A172 (cell line): Measurements from ENCODE around the gene DROSHA. TPM values are rescaled to one million over a fixed set of nuclear protein-coding genes. Genes with fewer than 3 reads are reported as not detected.

Source experiments
- DNase-seq: peaks from one replicate; pipeline ENCODE4 v3.0.0-alpha.2; 2015; ENCODE audit warnings: low spot score
- total RNA-seq: library from RNA; depleted of rRNA; stranded (reverse); fragments of >200 nt; shearing (Covaris generic); gene quantifications from 2 replicates; pipeline ENCODE4 v1.2.3, GENCODE V29; 2014; rRNA removed

Gene DROSHA
- total RNA-seq, 1 experiment from 2014 or later = 47.8 TPM

DNA sequence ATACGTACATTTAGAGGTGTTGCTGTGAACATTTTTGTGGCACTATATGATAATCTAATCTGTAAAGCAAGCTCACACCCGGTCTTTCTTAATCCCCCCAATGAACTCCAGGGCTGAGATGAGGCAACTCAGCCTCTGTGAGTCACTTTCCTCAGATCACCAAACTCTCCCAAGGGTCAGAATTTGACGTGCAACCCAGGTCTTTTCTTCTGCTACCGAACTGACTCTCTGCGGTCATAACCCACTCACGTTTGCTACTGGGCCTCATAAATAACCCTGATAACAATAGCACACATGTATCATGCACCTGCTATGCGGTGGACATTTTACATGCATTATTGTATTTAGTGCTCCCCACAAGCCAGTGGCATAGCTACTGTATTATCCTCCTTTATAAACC is 153.1 kb downstream of the DROSHA start:
- no peak for DNase-seq

DNA sequence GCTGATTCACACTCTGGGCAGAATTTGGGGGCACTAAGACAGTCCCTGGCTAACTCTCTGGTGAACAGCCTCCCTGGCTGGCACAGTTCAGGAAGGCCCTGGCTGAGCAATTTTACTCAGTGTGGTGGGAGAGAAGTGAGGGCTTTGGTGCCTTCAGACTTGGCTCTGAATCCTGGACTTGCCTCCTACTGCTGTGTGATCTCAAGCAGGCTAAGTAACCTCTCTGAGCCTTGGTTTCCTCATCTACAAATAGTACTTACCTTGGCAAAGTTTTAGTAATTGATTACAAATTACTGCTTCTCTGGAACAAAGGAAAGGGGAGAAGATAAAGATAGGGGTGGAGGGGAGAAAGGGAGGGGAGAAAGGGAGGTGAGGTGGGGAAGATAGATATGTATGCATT is 153.8 kb downstream of the DROSHA start:
- DNase-seq = no peak

DNA sequence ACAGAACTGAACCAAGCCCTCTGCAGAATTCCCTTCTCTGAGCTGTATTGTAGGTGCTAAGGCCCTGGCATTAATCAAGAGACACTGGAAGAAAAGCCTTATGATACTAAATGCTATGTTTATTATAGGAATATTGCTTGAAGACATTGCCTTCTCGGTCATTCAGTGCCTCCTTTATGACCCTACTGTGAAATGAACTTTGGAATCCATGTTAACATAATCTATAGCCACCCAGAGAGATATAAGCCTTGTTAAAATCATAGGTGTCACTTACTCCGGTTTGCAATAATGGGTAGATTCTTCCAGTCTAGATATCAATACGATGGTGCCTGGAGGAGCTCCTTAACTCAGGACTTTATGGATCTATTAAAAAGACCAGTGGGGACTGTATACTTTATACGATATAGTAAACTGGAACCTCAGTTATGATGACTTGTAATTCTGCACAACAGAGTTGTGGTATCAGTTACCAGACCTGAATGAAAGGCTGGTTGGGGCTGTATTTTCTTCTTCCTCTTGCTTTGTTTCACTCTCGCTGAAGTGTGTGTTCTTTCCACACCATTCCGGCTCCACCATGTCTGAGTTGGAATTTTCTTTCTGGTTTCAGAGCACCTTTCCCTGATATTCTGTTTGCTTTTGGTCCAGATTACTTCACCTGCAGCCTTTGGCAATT is 154.5 kb downstream of the DROSHA start:
- no peak for DNase-seq

DNA sequence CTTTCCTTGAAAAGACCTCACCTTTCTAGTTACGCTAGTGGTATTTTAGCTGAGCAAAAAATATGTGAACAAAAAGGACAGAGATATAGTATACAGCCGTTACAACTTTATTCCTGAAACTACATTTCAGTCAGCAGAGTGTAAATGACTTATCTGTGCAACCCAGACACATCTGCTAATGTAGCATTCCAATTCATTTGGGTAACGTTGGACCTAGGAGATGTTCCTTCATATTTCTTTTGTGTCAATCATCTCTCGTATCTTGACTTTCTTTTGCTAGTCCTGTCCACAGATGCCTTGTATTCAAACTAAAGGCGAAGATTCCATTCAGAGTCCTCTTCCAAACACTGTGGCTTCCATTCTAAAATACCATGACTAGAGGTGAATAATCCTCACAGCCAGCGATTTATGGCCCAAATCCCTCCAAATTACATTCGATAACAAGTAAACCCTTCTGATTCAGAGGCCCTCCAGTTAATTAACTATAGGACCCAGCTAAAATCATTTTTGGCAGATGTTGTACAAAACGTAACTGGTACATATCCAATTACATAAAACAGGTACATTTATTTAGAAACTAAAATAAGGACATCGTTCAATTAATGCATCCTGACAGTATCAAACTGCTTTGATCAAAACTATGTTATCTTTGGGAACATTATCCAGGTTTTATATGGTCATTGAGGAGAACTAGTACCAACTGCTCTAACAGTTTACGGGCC is 155.7 kb downstream of the DROSHA start:
- DNase-seq = no peak

DNA sequence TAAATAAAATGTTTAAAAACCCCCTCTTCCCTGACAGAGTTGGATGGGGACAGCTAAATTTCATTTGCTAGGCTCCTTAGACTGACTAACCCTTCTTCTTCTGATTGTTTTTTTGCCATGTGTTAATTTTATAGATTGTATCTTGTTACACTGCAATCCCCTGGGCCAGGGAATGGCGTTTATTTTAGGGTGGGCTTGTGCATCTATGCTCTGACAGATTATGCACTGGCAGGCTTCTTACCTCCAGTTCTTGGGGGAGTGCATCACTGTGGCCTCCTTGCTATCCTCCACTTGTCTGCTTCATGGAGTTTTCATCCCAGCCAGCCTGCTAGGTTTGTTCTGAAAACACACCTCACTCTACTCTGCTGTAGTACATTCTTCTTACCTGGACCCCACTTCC is 159.8 kb downstream of the DROSHA start:
- DNase-seq = no peak

DNA sequence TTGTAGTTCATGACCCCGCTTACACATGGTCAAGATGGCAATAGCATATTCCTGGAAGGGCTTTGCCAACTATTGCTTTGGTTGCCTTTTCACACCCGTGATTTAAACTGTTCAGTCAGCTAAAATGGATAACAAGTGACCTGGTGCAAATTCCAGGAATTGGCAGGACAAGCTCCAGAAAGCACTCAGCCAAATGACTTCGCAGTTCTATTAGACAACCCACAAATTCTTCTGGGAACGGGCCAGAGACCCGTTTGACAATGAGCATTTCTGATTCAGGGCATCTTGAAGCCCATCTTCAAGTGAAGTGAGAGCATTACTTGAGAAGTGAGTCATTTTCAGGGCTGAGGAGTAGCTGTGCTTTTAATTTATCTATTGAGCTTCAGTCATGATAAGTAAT is 165.0 kb downstream of the DROSHA start:
- no peak for DNase-seq

DNA sequence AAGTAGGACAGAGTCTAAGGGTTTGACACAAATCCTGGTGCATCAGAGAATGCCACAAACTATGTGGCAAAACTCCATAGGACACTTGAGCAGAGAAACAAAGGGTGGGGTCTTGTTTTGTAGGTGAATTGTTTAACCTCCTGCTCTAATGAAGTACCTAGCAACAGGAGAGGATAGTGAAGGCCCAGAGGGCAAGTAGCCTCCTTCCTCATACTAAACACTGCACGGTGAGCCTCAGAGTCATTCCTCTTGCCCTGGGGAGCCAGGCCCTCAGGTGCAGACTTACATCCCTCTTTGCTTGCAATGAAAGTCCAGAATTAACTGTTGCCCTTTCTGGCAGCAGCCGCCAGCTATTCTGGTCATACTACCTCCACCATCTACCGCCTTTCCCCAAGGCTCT is 166.1 kb downstream of the DROSHA start:
- DNase-seq = no peak

DNA sequence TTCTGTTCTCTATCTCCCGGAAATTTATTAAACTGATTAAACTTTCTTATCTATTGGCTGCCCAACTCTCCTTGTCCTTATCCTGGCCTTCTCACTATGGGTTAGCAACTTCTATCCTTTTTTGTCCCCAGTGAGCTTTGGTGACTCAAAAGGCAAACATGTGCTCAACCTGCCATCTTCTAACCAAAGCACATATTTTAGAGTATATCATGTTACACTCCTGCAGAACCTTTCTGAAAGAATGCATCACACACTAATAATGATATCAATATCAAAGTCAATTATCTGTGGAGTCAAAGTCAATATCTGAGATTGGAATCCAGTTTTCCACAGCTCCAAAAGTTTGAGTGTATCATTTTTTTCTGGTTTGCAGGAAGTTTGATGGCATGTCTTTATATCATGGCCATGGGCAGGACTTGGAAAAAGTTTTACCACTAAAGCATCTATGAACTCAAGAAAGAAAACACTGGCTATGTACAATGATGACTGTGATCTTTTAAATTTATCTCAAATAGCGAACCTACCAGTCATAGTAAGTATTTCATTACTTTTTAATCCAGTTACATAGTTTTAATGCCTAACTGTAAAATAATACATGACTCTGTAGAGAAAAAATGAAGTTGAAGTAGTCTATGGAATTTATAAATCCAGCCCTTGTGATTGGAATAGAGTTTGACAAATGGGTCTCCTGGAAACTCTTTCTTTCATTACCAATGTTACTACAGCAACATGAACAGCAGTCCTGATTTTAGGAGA is 166.8 kb downstream of the DROSHA start:
- no peak for DNase-seq

DNA sequence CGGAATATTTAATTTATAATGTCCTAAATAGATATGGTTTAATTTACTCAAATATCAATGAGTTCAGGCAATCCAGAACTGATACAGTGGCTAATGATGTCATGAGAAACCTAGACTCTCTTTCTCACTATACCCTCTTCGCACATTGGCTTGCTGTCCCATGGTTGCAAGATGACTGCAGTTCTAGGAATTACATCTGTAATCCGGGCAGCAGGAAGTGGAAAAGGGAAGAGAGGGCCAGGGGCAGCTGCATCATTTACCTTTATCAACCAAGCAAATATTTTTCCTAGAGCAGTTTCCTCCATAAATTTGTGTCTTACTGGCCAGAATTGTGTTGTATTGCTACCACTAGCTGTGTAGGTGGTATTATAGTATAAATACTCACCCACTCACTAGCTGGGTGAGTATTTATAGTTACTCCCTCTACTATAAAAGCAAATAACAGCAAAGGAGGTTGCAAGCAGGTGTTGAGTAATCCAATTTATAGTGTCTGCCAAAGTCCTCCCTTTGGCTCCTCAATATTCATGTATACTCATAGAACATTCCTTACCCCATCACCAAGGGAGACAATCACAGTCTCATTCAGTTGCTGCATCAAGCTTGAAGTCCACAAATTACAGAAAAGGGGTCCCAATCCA is 168.8 kb downstream of the DROSHA start:
- DNase-seq = no peak

DNA sequence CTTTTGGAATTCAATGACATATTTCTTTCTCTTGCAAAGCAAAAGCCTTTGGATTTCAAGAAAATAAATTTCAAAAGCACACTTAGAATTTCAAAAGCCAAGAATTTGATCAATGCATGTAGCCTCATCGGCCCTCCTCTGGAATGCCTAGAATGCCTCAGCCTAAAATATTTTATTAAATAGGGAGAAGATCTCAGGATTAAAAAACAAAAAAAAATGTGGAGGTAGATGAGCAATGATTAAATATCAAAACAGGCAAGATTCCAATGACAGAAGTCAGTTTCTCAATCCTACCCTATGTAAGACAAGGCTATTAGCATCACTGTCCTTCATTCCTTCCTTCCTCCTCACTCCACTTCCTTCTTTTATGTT is 169.4 kb downstream of the DROSHA start:
- DNase-seq = no peak

DNA sequence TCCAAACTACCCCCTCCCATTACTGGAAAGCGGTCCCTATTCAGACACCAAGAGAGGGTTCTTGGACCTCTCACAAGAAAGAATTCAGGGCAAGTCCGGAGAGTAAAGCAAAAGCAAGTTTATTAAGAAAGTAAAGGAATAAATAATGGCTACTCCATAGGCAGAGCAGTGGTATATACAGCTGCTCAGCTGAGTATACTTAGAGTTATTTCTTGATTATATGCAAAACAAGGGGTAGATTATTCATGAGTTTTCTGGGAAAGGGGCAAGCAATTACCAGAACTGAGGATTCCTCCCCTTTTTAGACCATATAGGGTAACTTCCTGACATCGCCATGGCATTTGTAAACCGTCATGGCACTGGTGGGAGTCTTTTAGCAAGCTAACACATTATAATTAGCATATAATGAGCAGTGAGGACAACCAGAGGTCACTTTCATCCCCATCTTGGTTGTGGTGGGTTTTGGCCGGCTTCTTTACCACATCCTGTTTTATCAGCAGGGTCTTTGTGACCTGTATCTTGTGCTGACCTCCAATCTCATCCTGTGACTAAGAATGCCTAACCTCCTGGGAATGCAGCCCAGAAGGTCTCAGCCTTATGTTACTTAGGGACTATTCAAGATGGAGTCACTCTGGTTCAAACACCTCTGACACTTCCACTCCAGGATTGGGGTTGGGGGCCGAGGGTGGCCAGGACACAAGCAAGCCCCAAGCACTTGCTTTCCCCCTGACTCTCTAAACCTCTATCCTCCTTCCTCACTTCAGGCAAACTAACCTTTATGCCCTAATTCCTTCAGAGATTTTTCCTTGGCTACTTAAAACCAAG is 170.0 kb downstream of the DROSHA start:
- peak; percentile 45 for DNase-seq

DNA sequence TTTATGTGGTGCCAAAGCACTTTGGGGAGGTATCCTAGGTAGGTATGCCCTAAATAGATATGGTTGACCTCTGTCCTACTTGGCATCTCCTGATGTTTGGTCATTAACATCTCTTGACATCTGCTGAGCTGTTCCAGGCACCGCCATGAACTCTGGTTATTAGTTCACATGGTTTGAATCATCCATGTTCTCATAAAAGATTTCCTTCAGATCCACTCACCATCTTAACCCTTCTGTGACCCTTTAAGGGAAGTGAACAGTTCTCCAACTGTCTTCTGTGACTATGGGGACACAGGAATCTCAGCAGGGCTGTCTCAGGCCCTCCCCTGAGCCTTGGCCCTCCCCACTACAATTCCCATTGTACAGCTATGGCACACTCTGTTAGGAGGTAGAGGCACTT is 170.7 kb downstream of the DROSHA start:
- DNase-seq = peak; percentile 63

DNA sequence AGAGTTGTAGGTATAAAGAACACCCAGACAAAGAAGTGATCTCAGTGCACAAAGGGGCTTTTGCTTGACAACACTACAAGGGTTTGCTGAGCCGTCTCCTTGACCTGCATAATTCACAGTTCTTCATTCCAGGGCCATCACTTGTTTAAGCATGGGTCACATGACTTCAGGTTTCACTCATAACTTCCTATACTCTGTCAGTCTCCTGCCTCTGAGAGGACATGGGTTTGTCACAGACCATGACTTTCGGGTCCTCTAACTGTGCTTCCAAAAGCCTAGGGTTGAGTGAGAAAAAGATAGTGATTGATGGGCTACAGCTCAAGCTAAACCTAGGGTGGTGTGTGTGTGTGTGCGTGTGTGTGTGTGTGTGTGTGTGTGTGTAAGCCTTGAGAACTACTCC is 172.1 kb downstream of the DROSHA start:
- no peak for DNase-seq

DNA sequence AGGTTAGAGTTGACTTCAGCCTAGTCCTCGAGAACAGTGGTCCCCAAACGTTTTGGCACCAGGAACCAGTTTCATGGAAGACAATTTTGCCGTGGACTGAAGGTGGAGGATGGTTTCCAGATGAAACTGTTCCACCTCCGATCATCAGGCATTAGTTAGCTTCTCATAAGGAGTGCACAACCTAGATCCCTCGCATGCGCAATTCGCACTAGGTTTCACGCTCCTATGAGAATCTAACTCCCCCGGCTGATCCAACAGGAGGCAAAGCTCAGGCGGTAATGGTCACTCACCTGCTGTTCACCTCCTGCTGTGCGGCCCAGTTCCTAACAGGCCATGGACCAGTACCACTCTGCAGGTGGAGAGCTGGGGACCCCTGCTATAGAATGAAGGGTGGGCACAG is 174.9 kb downstream of the DROSHA start:
- DNase-seq = no peak

DNA sequence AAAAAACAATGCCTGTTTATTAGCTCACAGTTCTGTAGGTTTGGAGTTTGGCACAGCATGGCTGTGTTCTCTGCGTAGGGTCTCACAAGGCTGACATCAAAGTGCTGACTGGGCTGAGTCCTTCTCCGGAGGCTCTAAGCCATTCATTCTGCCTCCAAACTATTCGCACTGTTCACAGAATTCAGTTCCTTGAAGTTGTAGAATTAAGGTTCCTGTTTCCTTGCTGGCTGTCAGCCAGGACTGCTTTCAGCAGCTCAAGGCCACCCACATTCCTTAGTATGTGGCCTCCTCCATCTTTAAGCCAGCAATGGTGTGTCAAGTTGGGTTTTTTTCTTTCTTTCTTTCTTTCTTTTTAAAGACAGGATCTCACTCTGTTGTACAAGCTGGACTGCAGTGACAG is 176.6 kb downstream of the DROSHA start:
- no peak for DNase-seq

Other genes starting within 250 kb of the DROSHA start
- gene C5orf22, start 208 bp upstream of the DROSHA start, total RNA-seq = 30.6 and 41.4 TPM in 2 replicates
- gene PDZD2, start 107.0 kb upstream of the DROSHA start, total RNA-seq = 0.14 and 0.16 TPM in 2 replicates